CD1c-positive myeloid dendritic cell (primary cell): ENCODE results near the gene DNAH7.
A peak's percentile ranks its signal among the peaks of the same experiment; 100 is the strongest.

Experiments
- DNase-seq: peaks from one replicate; pipeline ENCODE4 v3.0.0-alpha.2; 2016; ENCODE audit errors: extremely low spot score

The DNAH7 gene

DNA sequence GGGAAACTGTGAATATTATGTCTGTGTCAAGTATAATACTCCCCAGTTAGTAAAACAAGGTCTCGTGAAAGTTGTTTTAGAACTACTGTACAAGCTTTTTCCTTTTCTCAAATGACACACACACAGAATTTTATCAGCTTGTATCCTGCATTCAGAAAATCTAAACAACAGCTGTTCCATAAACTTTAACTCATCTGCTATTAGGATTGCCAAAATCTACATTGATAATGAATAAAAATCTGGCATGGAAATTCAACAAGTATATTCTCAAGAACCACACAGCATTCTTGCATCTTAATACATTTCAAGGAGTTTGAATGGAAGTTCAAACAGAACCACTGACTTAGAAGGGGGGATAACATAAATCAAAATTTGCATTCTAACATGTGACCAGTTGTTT, 260.4 kb downstream of the DNAH7 start:
- no peak for DNase-seq

DNA sequence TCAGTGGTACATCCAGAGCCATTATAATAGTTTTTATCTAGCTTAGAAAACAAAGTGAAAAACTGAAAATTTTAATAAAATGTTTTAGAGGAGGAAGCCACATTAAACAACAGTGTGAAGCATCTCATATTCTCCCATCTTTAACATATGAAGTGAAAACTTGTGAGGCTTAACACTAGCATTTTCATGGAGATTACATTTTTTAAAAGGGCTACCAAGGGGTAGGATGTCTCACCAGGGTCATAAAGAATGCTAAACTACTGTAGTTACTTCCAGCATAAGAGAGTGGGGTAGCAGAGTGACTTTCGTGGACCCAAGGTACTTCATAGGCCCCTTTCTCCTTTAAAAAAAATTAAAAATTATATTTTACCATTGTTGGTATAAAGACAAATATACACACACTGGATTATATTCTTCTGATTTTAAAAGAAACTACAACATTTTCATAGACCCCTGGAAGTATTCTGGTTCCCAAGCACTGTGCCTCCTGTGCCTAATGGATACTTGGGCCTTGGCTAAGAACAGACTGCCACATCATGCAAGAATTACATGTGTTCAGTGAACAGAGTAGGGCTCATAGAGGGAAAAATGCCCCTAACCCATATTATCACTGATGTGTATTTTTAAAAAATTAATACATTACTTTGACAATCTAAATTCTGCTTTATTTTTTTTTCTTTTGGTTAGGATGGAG, 263.2 kb downstream of the DNAH7 start:
- no peak for DNase-seq

DNA sequence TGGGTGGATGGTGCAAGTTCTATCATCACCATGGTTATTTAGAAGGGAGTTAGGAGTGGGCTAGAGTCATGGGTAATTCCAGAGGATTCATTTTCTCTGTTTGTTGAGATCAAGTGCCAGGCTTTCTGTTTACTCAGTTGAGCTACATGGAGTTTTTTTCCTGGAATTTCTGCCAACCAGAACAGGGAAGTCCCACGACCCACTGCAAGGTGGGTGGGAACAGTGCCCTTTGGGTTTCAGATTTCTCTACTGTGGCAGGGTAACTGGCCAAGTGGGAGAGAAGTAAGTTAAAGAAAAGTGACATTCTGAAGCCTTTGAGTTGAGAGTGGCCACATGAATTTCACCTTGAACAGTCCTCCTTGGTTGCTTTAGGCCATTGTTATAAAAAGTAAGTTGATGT, 272.8 kb downstream of the DNAH7 start:
- no peak for DNase-seq

DNA sequence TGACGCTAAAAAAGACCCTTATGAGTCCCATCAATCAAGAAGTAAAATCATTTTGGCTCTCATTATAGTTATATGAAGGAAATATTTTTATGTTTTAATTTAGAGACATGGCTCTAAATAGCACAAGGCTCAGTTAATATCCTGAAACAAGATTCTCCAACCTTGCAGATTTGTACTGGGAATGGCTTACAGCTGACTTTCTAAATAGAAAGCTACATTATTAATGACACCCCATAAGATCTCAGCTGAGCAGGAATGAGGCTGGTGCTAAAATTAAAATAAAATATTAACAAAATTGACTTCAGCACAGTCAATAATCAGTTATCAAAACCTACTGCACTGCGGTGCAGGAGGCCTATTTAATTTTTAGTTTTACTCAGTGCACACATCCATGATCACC, 274.8 kb downstream of the DNAH7 start:
- no peak for DNase-seq

DNA sequence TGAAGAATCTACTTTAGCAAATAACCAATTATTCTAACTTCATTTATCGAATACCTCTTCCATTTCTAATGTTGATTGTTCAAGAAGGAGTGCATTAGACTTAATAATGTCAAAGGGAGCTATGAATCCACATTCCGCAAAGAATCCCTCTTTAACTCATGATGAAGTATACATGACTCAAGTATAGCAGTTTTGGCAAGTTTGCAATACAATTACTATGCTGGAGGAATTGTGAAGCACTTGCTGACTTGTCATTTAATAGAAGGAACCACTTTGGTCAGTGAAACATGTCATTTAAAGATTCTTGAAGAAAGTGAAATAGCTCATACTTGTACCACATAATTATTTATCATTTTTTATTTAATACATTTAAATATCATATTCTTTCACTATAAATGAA, 286.5 kb downstream of the DNAH7 start:
- no peak for DNase-seq

DNA sequence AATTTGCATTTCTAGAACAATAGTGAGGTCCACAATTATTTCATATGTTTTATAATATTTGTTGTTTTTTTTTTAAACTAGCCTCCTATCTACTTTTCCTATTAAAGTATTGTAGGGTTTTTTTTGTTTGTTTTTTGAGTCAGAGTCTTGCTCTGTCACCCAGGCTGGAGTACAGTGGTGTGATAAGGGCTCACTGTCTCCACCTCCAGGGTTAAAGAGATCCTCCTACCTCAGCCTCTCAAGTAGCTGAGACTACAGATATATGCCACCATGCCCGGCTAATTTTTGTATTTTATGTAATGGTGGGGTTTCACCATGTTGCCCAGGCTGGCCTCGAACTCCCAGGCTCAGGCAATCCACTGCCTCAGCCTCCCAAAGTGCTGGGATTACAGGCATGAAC, 289.1 kb downstream of the DNAH7 start:
- no peak for DNase-seq

DNA sequence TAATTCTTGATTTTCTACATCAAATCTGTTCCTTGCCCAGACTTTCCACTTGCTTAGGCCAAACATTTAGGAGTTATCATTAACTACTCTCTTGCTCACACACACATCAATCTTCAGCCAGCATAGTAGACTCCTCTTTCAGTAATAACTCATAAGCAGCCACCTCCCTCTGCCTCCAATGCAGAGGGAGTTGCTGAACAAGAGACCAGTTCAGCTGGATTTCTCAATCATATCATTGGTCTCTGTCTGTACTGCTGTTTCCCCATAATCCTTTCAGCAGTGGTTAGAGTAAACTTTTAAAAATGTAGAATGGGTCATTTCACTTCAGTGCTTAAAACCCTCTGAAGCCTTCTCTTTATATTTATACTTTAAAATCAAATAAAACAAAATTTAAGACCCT, 298.7 kb downstream of the DNAH7 start:
- DNase-seq: no peak

DNA sequence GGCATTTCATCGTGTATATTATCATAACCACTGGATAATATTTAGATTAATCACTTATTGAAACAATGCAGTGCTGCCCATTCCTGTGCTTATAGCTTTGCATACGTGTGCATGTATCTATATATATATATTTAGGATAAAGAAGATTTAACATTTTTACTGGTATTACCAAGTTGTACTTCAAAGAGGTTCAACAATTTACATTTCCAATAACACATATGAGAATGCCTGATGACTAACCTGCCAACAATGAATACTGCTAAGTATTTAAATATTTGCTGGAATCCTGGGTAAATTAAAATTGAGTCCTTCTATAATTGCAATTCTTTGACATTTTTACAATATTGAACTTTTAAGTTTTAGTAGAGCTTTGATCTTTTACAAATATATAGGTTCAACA, 300.2 kb downstream of the DNAH7 start:
- DNase-seq: no peak

DNA sequence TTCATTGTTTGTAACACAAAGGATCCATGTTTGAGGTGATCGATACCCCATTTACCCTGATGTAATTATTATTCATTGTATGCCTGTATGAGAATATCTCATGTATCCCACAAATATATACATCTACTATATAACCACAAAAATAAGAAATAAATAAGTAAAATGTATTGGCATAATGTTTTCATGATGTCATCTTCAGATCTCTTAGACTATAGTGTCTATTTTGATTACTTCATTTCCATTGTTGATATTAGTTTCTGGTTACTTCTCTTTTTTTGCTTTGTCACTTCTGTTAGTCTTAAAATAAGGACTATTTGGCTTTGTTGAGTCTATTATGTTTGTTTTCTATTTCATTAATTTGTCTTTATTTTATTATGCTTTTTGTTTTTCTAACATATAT, 301.9 kb downstream of the DNAH7 start:
- DNase-seq: no peak

DNA sequence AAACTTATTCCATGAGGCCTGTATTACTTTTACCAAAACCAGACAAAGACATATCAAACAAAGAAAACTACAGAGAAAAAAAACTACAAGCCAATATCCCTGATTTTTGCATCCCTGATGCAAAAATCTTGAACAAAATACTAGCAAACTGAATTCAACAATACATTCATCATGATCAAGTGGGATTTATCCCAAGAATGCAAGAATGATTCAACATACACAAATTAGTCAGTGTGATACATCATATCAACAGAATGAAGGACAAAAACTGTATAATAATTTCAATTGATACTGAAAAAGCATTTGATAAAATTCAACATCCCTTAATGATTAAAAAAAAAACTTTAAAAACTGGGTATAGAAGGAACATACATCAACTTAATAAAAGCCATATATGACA, 304.8 kb downstream of the DNAH7 start:
- no peak for DNase-seq

DNA sequence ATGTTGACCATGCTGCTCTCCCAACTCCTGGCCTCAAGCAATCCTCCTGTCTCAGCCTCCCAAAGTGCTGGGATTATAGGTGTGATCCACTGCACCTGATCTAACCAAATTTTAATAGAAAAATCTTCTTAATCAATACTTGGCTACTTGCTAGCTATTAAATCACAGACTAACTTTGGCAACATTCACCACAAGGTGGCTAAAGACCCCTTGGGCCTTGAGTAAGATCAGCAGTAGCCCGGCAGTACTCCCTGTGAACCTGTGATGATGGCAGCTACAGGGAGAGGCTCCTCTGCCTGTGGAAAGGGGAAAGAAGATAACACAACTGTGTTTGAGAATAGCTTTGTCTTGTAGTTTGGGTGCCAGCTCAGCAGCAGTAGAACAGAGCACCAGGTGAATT, 308.8 kb downstream of the DNAH7 start:
- no peak for DNase-seq

DNA sequence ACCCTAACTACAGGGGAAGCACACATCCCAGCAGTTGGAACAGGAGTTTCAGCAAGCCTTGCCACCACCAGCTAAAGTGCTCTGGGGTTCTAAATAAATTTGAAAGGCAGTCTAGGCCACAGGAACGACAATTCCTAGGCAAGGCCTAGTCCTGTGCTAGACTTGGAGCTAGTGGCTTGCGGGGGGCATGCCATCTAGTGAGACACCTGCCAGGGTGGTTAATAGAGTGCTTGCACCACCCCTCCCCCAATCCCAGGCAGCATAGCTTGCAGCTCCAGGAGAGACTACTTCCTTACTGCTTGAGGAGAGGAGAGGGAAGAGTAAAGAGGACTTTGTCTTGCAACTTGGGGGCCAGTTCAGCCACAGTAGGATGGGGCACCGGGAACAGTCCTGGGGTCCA, 309.8 kb downstream of the DNAH7 start:
- DNase-seq: no peak

DNA sequence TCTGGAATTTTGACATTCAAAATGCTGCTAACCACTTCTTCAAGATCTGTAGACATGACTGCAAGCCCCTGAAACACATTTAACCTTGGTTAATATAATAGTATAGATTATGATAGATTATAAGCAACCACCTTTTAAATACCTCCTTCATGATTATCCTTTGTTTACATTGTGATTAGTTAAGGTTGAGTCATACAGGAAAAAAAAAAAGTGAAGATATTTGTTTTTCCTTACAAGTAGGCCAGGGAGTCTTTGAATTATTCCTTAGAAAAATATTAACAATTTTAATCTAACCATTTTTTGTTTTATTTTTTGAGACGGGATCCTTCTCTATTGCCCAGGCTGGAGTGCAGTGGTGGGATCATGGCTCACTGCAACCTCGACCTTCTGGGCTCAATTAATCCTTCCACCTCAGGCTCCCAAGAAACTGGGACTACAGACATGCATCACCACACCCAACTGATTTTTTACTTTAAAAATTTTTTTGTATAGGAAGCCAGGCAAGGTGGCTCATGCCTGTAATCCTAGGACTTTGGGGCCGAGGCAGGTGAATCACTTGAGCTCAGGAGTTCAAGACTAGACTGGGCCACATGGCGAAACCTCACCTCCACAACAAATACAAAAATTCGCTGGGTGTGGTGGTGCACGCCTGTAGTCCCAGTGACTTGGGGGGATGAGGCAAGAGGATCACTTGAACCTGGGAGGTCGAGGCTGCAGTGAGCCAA, 312.3 kb downstream of the DNAH7 start:
- DNase-seq: no peak

DNA sequence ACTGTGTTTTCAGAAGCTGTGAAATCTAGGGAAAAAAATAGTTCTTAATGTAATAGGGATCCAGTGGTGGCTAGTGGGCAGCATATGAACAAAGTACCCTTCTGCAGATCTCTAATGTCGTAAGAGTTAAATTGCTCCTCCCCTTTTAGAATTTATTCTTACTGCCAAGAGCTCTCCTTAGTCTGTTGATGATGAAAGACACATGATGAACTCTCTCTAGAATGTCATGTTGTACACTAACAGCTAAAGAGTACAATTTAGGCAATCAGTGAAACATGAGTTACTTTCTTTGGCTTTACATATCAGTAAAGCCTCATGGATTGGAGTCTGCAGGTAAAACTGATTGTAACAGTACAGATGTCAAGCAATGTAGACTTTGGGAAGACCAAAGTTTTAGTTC, 327.4 kb downstream of the DNAH7 start:
- DNase-seq: no peak

DNA sequence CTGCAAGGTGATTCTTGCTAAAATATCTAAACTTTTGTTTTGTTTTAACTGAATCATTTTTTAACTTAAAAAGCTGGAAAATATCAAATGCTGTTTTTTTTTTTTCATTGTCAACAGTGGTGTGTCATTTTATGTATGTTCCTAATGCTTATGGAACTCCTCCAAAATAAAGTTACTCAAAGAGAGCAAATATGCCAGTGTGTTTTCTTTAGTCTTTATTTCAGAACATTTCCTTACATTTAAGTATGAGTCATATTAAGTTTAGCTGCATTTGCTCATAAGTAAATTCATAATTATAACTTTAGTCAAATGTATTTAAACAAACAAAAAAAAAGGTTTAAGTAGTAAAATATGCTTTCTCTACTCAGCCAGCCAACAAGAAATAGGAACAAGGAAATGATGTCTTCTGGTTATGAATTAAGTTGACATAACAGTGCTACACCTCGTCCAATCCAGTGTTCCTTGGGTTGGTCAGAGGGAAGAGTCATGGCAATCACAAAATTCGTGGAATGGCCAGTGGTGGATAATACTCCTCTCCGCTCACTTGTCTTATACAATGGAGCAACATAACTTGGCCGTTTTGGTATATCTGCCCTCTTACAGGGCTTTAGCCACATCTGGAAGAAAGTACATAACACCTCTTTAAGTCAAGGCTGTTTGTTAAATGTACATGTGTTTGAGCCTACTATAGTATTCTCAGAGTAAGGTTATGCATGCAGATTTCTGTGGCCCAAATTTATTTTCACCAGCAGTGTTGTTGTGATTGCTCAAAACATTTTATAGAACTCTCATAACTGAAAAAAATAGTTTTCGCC, 330.9 kb downstream of the DNAH7 start:
- DNase-seq: no peak

DNA sequence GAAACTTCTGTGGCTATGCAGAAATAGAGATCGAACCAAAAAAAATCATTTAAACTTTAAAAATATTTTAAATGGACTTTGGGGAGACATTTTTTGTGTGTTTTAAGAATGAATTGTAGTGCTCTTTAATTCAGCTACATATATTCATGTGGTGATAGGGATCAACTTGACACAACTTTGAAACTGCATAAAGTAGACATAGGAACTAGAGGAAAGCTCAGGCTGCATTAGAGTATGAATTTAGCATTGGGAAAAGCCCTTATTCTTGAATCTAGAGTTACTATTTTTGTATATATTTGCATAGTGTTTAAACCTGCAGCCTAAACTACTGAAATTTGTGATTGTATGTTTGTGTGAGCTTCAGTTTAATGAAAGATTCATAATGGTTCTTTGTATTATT, 333.3 kb downstream of the DNAH7 start:
- no peak for DNase-seq

DNA sequence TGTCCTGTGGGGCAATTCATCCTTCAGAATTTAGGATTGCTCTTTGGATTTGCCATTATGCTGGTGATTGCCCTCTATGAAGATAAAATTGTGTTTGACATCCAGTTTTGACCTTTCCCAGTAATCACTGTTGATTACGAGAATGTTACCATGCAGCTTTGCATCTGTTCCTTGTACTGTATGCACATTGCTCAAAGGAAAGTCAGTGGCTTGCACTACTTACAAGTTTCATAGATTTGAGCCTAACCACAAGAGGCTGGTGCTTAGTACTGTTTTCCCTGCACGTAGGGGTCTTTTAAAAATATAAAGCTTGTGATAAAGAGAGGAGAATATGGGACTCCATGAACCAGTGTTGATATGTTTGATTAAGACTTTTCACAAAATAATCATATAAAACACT, 333.7 kb downstream of the DNAH7 start:
- DNase-seq: no peak

DNA sequence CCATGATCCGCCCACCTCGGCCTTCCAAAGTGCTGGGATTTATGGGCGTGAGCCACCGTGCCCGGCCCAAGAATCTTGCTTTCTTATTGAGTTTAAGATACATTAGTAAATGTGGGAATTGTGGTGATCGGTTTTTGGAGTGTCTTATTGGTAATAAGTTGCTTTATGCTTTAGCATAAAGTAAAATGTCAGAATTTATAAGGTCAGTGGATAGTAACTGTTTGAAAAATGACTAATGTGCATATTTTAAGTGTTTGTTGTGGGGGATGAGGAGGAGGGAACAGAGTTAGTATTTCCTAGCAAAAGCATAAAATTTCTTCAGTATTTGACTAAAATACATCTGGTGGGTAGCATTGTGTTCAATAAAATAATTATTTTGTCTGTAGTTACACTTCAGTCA, 334.2 kb downstream of the DNAH7 start:
- DNase-seq: no peak

DNA sequence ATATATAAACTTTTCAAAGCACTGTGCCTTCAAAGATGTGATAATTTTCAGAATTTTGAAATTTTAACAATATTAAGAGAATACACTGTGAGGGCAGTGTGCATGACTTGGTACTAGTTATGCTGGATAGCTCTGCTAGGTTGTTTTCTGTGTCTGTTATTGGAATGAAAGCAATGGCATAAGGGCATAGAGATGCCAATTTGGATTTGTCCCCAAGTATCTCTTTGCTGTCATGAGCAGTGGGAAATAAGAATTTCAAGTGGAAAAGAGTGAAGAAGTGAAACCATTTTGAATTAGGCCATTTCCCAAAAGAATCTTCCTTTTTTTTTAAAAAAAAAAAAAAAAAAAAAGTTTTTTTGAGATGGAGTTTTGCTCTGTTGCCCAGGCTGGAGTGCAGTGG, 334.8 kb downstream of the DNAH7 start:
- DNase-seq: no peak

DNA sequence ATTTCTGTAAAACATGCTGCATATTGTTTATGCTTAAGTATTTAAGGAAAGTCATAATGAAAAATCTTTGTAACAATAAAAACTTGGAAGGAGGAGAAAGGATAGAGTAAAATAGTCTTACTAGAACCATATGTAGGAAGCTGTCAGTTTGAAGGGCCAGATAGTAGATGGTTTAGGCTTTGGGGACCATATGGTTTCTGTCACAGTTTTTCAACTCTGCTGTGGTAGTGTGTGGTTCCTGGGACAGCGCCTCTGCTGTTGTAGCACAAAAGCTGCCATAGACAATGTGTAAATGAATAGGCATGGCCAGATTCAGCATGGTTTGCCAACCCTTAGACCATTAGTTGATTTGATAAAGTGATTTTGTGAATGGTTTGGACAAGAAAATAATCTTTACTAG, 336.1 kb downstream of the DNAH7 start:
- DNase-seq: no peak

DNA sequence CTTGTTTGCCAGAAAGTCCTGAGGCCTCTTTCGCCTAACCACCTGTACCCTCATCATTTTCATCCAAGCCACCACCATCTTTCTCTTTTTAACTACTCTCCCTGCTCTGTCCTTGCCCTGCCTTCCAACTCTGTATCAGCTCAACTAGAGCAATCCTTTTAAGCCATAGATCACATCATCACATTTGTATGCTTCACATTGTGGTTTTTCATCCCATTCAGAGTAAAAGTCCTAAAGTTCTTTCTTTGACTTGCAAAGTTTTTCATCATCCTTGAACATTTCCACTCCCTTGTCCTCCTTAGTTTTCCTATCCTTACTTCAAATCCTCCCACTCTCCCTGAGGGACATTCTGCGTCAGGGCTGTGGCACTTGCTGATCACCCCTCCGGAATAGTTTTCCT, 337.7 kb downstream of the DNAH7 start:
- DNase-seq: no peak

DNA sequence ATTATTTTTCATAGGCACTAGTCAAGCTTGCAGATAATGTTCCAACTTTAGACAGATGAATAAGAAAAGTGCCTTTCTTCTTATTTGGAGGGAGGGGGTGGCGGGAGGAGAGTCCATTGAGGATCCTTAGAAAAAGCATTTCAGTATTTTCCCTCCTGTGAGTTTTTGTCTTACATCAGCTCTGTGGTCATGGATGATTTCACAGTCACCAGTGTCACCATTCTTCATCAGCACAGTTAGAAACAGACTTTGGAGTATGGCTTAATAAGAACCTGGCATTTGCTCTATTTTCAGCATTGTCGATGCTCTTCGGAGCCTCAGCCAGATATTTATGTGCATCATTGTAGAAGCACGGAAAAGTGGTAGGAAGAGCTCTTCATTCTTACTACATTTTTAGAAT, 341.5 kb downstream of the DNAH7 start:
- DNase-seq: no peak

DNA sequence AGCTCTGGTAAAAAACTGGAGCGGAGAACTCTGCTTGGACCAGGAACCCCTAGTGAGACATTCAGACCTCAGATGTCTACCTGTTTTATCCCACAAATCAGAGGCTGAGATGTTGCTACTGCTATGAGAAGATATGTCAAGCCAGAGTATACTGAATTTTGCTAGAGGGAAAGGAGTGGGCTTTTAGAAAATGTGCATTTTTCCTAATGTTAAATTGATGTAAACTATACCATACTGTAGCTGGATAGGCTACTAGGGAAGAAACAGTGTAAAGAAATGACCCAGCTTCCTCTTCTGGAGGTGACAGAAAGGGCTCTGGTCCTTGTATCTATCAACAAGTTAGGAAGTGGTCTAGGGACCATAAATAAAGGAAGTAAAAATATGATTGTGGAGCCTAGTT, 346.6 kb downstream of the DNAH7 start:
- DNase-seq: peak; percentile 11
